HCT116 (cell line): Measurements from ENCODE around the gene OR6S1. TPM values are rescaled to one million over a fixed set of nuclear protein-coding genes. Genes with fewer than 3 reads are reported as not detected.

Experiments
- ATAC-seq: fragments of 200-7000 bp; cut with Tn5 transposase; 2 replicates; pipeline ENCODE4 v1.9.1; 2020; ENCODE audit warnings: mild to moderate bottlenecking, moderate library complexity
- BruUV-seq: library from RNA; stranded (reverse); fragments of 400-500 nt; replicated peaks from 2 replicates; lab custom pipeline; 2021; lab: Mats Ljungman, UMichigan
- CTCF ChIA-PET: fragments of 300-600 bp; sonication (Branson Sonifier 250); formaldehyde crosslinking; loops from one replicate; lab custom pipeline; 2021; ENCODE audit warnings: antibody characterized with exemption; lab: Charles Lee
- POLR2A ChIA-PET: fragments of 300-600, 350-600 bp; sonication (Branson Sonifier 250); formaldehyde crosslinking; loops from one replicate; lab custom pipeline; 2021; ENCODE audit warnings: antibody characterized with exemption; lab: Charles Lee
- RAD21 ChIA-PET, 2 experiments: fragments of 300-600 bp; sonication (Branson Sonifier 250); formaldehyde crosslinking; loops; one replicate each; lab custom pipeline; 2023; ENCODE audit warnings: low total read pairs in 2 of 2; ENCODE audit not compliant: uncharacterized antibody in 2 of 2, unreplicated experiment in 2 of 2, low non-redundant PET in 1 of 2; lab: Charles Lee
- DNase-seq: peaks from one replicate; pipeline ENCODE4 v3.0.0-alpha.2; 2010; ENCODE audit warnings: low read depth, low spot score
- H2AFZ ChIP-seq: fragments of 200-600 bp; shearing (Covaris generic), sonication (generic); 2 replicates; pipeline ENCODE4 v1.6.1; 2017; ENCODE audit warnings: low read depth, mixed run types, mixed read lengths, antibody characterized with exemption, low read length; ENCODE audit not compliant: poor library complexity, severe bottlenecking
- H3K27ac ChIP-seq: 2 replicates; pipeline ENCODE4 v1.5.1; 2012; ENCODE audit warnings: low read depth, low read length
- H3K27me3 ChIP-seq: fragments of 200-600 bp; sonication (generic); 2 replicates; pipeline ENCODE4 v1.6.1; 2016; ENCODE audit warnings: mixed run types, low read length, mixed read lengths; ENCODE audit not compliant: insufficient read depth
- H3K36me3 ChIP-seq, 2 experiments: fragments of 200-500 bp in 1 of 2; fragments of 200-600 bp in 1 of 2; sonication (Bioruptor generic) in 1 of 2; sonication (generic) in 1 of 2; 2 replicates each; pipeline versions ENCODE4 v1.5.1 to v1.6.1; 2014 to 2016; ENCODE audit warnings: low read length in 2 of 2, inconsistent platforms in 1 of 2, mixed read lengths in 1 of 2, mixed run types in 1 of 2; ENCODE audit not compliant: insufficient read depth in 2 of 2, control insufficient read depth in 1 of 2
- H3K4me1 ChIP-seq, 2 experiments: fragments of 200-600 bp in 1 of 2; sonication (generic) in 1 of 2; 2 replicates each; pipeline versions ENCODE4 v1.5.1 to v1.6.1; 2012 to 2017; ENCODE audit warnings: low read length in 2 of 2, inconsistent platforms in 1 of 2, mild to moderate bottlenecking in 1 of 2, mixed read lengths in 1 of 2, mixed run types in 1 of 2, moderate library complexity in 1 of 2; ENCODE audit not compliant: insufficient read depth in 2 of 2, control insufficient read depth in 1 of 2
- H3K4me2 ChIP-seq: fragments of 200-600 bp; sonication (generic); 2 replicates; pipeline ENCODE4 v1.6.1; 2017; ENCODE audit warnings: mixed run types, low read length, mixed read lengths
- H3K4me3 ChIP-seq, 2 experiments: fragments of 200-600 bp in 1 of 2; sonication (generic) in 1 of 2; replicated peaks in 1 of 2; 2 replicates each; pipeline ENCODE4 v1.5.1; 2011 to 2016; ENCODE audit warnings: low read length in 2 of 2, control low read depth in 1 of 2, low read depth in 1 of 2, mild to moderate bottlenecking in 1 of 2, mixed read lengths in 1 of 2, mixed run types in 1 of 2
- H3K79me2 ChIP-seq: fragments of 200-600 bp; sonication (generic); 2 replicates; pipeline ENCODE4 v1.6.1; 2017; ENCODE audit warnings: mild to moderate bottlenecking, mixed run types, low read length, moderate library complexity, mixed read lengths; ENCODE audit not compliant: insufficient read depth
- H3K9ac ChIP-seq: fragments of 200-600 bp; sonication (generic); 2 replicates; pipeline ENCODE4 v1.6.1; 2016; ENCODE audit warnings: low read length, mixed read lengths
- H3K9me2 ChIP-seq: fragments of 200-600 bp; sonication (generic), shearing (Covaris generic); 2 replicates; pipeline ENCODE4 v1.6.1; 2017; ENCODE audit warnings: mixed run types, mild to moderate bottlenecking, moderate library complexity; ENCODE audit not compliant: insufficient read depth
- H3K9me3 ChIP-seq, 2 experiments: fragments of 200-500 bp in 1 of 2; fragments of 200-600 bp in 1 of 2; sonication (Bioruptor generic) in 1 of 2; sonication (generic) in 1 of 2; 2 replicates each; pipeline ENCODE4 v1.6.1; 2014 to 2017; ENCODE audit warnings: low read length in 2 of 2, mixed read lengths in 2 of 2, inconsistent platforms in 1 of 2, low read depth in 1 of 2, mild to moderate bottlenecking in 1 of 2, mixed run types in 1 of 2, moderate library complexity in 1 of 2; ENCODE audit not compliant: control insufficient read depth in 1 of 2, insufficient read depth in 1 of 2
- H4K20me1 ChIP-seq: fragments of 200-600 bp; sonication (generic), shearing (Covaris generic); 2 replicates; pipeline ENCODE4 v1.6.1; 2017; ENCODE audit warnings: mixed run types, mild to moderate bottlenecking, moderate library complexity; ENCODE audit not compliant: insufficient read depth
- CBX3 ChIP-seq: IDR thresholded peaks from 2 replicates; pipeline ENCODE4 v1.6.1; 2012; ENCODE audit warnings: low read depth
- CEBPB ChIP-seq: IDR thresholded peaks from 2 replicates; pipeline ENCODE4 v1.6.1; 2012; ENCODE audit warnings: low read depth
- CTCF ChIP-seq, 3 experiments: fragments of 200-600 bp in 1 of 3; sonication (generic) in 1 of 3; IDR thresholded peaks in 2 of 3; conservative IDR thresholded peaks in 1 of 3; 2 replicates each; pipeline ENCODE4 v1.5.1; 2012 to 2017; ENCODE audit warnings: low read depth in 2 of 3, low read length in 2 of 3, antibody characterized with exemption in 1 of 3, borderline replicate concordance in 1 of 3, control low read depth in 1 of 3, mild to moderate bottlenecking in 1 of 3, mixed read lengths in 1 of 3, mixed run types in 1 of 3, moderate library complexity in 1 of 3; ENCODE audit not compliant: insufficient read depth in 1 of 3
- ELF1 ChIP-seq: IDR thresholded peaks from 2 replicates; pipeline ENCODE4 v1.6.1; 2012; ENCODE audit warnings: low read depth, borderline replicate concordance
- EZH2 ChIP-seq: fragments of 200-600 bp; sonication (generic); IDR thresholded peaks from 2 replicates; pipeline ENCODE4 v1.6.1; 2017; ENCODE audit warnings: antibody characterized with exemption, mixed run types
- FOSL1 ChIP-seq: IDR thresholded peaks from 2 replicates; pipeline ENCODE4 v1.6.1; 2012; ENCODE audit warnings: low read depth
- JUND ChIP-seq: IDR thresholded peaks from 2 replicates; pipeline ENCODE4 v1.6.1; 2012
- POLR2AphosphoS5 ChIP-seq: IDR thresholded peaks from 2 replicates; pipeline ENCODE4 v1.6.1; 2011; ENCODE audit warnings: mild to moderate bottlenecking, low read depth, low read length, moderate library complexity
- RAD21 ChIP-seq: IDR thresholded peaks from 2 replicates; pipeline ENCODE4 v1.6.1; 2012; ENCODE audit warnings: low read depth, mild to moderate bottlenecking
- SRF ChIP-seq: IDR thresholded peaks from 2 replicates; pipeline ENCODE4 v1.6.1; 2012; ENCODE audit warnings: low read depth
- YY1 ChIP-seq: IDR thresholded peaks from 2 replicates; pipeline ENCODE4 v1.6.1; 2011; ENCODE audit warnings: low read length, low read depth, moderate library complexity, mild to moderate bottlenecking; ENCODE audit not compliant: insufficient replicate concordance; ENCODE audit errors: extremely low read depth
- ZBTB33 ChIP-seq: IDR thresholded peaks from 2 replicates; pipeline ENCODE4 v1.6.1; 2011; ENCODE audit warnings: mild to moderate bottlenecking, low read length, moderate library complexity; ENCODE audit not compliant: insufficient replicate concordance; ENCODE audit errors: extremely low read depth
- intact Hi-C: fragments of 100-400 bp; cut with micrococcal nuclease; formaldehyde crosslinking; loops from 2 replicates; pipeline ENCODE4 v1.10.0; 2022
- total RNA-seq: library from RNA; stranded (reverse); gene quantifications from one replicate; pipeline ENCODE4 v1.2.1, GENCODE V29; 2021; ENCODE audit not compliant: unreplicated experiment
- TF ChIP-seq, protein P1 (sequence below): IDR thresholded peaks from 2 replicates; pipeline ENCODE4 v1.6.1; 2012

The OR6S1 gene
- total RNA-seq, 1 experiment from 2014 or later, result not detected

DNA sequence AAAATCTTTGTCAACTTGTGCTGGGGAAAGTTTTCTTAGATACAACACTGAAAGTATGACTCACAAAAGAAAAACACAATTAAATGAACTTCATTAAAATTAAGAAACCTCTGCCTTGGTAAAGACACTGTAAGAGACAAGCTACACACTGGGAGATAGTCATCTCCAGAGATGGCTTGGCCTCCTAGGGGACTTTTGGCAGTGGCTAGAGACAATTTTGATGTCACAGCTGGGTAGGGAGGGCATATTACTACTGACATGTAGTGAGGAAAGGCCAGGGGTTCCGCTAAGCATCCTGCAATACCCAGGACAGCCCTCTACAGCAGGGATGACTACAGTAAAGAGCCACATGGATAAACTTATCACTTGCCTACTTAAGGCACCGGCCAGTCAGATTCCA is 34.2 kb upstream of the OR6S1 start:
- intact Hi-C loops, result no loop called here
- Histone ChIP-seq H3K9me3 (no peaks in the 10 kb centered on the region), H3K9me2 (no peaks in the 10 kb centered on the region), H3K27me3 (no peaks in the 10 kb centered on the region), H4K20me1 (no peaks in the 10 kb centered on the region), H3K4me1 (peaks cover 11 to 13% of the 10 kb centered on the region in 2 experiments), H3K4me2 (no peak overlapping the region), H3K9ac (no peak overlapping the region), H3K27ac (no peak overlapping the region), H2AFZ (no peak overlapping the region), H3K36me3 (no peaks in the 10 kb centered on the region), H3K4me3 (no peak overlapping the region), H3K79me2 (no peaks in the 10 kb centered on the region)
- RAD21 ChIA-PET, result no interaction called here
- ATAC-seq (no peak), DNase-seq (no peak)
- CTCF ChIA-PET, result no interaction called here
- POLR2A ChIA-PET, result no interaction called here
- no TSS peak for BruUV-seq
- no peak for TF ChIP-seq ZBTB33
- TF ChIP-seq SRF, result no peak
- no peak for TF ChIP-seq YY1
- no peak for TF ChIP-seq FOSL1
- no peak for TF ChIP-seq CEBPB

DNA sequence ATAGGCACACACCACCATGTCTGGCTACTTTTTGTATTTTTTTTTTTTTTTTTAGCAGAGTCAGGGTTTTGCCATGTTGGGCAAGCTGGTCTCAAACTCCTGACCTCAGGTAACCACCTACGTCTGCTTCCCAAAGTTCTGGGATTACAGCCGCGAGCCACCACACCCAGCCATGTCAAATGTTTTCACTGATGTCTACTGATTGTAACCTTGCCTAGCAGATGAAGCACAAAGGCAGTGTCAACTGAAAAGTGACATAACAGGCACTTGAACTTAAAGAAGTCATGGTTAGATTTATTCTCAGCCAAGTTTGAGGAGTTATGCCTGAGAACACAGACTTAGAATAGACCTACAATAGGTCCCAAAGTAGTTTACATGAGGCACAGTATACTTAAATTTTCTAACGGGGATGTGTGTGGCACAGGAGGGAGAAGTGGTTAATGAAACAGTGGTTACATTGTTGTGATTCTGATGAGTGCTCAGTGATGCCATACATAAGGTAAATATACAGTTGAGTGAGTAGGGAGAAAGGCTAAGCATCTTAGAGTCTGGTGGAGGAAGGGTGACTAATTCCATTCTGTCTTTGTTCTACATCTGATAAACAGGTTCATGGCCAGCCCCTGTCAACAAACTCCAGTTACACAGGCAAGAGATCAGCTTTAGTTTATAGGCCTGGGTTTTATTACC is 30.2 kb upstream of the OR6S1 start:
- CTCF ChIA-PET, result no interaction called here
- Histone ChIP-seq H3K27ac (no peak overlapping the region), H3K79me2 (no peaks in the 10 kb centered on the region), H3K9me2 (no peaks in the 10 kb centered on the region), H3K4me3 (no peak overlapping the region), H4K20me1 (no peaks in the 10 kb centered on the region), H3K27me3 (no peaks in the 10 kb centered on the region), H2AFZ (no peak overlapping the region), H3K9me3 (no peaks in the 10 kb centered on the region), H3K9ac (no peak overlapping the region), H3K4me1 (no peaks in the 10 kb centered on the region; a peak in 1 of 4 replicates), H3K4me2 (no peak overlapping the region), H3K36me3 (no peaks in the 10 kb centered on the region)
- POLR2A ChIA-PET, result interaction anchor here (1.2 kb wide), 1 partner anchor 9 kb away, joined by 4 read pairs; no protein-coding TSS in a partner anchor
- intact Hi-C loops, result no loop called here
- DNase-seq (no peak), ATAC-seq (no peak)
- RAD21 ChIA-PET, result no interaction called here
- no TSS peak for BruUV-seq
- TF ChIP-seq EZH2 (no peak), ELF1 (no peak), RAD21 (no peak), JUND (no peak), POLR2AphosphoS5 (no peak), CTCF (IDR thresholded peaks at IDR 0.05 in 2 of 3, conservative IDR thresholded peaks at IDR 0.05 in 1 of 3; ENCODE audit: borderline replicate concordance in 1 of 3, insufficient read depth in 1 of 3, low read depth in 2 of 3, low read length in 2 of 3) (no peak), SRF (no peak), ZBTB33 (no peak), CBX3 (no peak)
- TF ChIP-seq, protein P1, sequence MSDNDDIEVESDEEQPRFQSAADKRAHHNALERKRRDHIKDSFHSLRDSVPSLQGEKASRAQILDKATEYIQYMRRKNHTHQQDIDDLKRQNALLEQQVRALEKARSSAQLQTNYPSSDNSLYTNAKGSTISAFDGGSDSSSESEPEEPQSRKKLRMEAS, result no peak
